GM21529 (cell line): ENCODE data around the gene AHDC1.
"Not testable (repeated sequence)": the region's sequence is repeated elsewhere in the genome, so short reads cannot be mapped to it uniquely, and the experiment has no call there.

Experiments used
- ATAC-seq: cut with Tn5 transposase; IDR thresholded peaks from one replicate; pipeline ENCODE4 v1.9.1; 2021; ENCODE audit not compliant: unreplicated experiment

AHDC1 gene

GRCh38 chr1:27603681-27604578 lies at the start of gene AHDC1:
TSS of gene AHDC1 (minus strand) at chr1:27604144. CDS start at chr1:27552115, 52,029 bp downstream.
- ATAC-seq, result peak; percentile 53

- ATAC-seq, result no peak
Measured at GRCh38 chr1:27652111-27652864, 48.3 kb upstream of the AHDC1 start.

- ATAC-seq, result no peak
Measured at GRCh38 chr1:27650539-27651175, 46.7 kb upstream of the AHDC1 start.

- no peak for ATAC-seq
Measured at GRCh38 chr1:27650171-27650538, 46.2 kb upstream of the AHDC1 start.

GRCh38 chr1:27649306-27649635 lies 45.3 kb upstream of the AHDC1 start:
- ATAC-seq, result no peak

GRCh38 chr1:27648602-27649305 lies 44.8 kb upstream of the AHDC1 start:
- no peak for ATAC-seq

GRCh38 chr1:27647328-27647727 lies 43.4 kb upstream of the AHDC1 start:
- no peak for ATAC-seq

GRCh38 chr1:27646676-27647075 lies 42.7 kb upstream of the AHDC1 start:
- no peak for ATAC-seq

- no peak for ATAC-seq
Measured at GRCh38 chr1:27645071-27645415, 41.1 kb upstream of the AHDC1 start.

- ATAC-seq, result no peak
Measured at GRCh38 chr1:27644369-27645070, 40.6 kb upstream of the AHDC1 start.

GRCh38 chr1:27643600-27644368 lies 39.8 kb upstream of the AHDC1 start:
- ATAC-seq, result no peak

GRCh38 chr1:27640514-27640913 lies 36.6 kb upstream of the AHDC1 start:
- ATAC-seq, result not testable (repeated sequence)

- ATAC-seq, result no peak
Measured at GRCh38 chr1:27638805-27639204, 34.9 kb upstream of the AHDC1 start.

GRCh38 chr1:27638047-27638734 lies 34.2 kb upstream of the AHDC1 start:
- no peak for ATAC-seq

- no peak for ATAC-seq
Measured at GRCh38 chr1:27635396-27636142, 31.6 kb upstream of the AHDC1 start.

- ATAC-seq, result no peak
Measured at GRCh38 chr1:27634985-27635367, 31.0 kb upstream of the AHDC1 start, which contains the start of gene FGR. TSS of gene FGR (minus strand) at chr1:27635185. CDS start at chr1:27623916, 11,269 bp downstream.

- no peak for ATAC-seq
Measured at GRCh38 chr1:27634177-27634984, 30.4 kb upstream of the AHDC1 start.
